GM21717 (cell line): ENCODE measurements around the gene CDYL2.

Experiments
- ATAC-seq: cut with Tn5 transposase; IDR thresholded peaks from one replicate; pipeline ENCODE4 v1.9.1; 2021; ENCODE audit warnings: mild to moderate bottlenecking, moderate library complexity; ENCODE audit not compliant: unreplicated experiment

CDYL2 gene

DNA sequence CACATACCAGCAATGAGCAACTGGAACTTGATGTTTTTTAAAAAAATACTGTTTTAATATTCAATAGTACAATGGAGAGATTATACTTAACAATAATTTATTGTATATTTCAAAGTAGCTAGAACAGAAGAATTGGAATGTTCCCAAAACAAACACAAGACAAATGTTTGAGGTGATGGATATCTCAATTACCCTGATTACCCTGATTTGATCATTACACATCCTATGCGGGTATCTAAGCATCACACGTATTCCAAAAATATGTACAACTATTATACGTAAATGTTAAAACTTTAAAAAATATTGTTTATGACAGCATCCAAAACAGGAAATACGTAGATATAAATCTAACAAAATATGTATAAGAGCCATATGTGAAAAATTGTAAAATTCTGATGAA is 166.8 kb downstream of the CDYL2 start:
- no peak for ATAC-seq

DNA sequence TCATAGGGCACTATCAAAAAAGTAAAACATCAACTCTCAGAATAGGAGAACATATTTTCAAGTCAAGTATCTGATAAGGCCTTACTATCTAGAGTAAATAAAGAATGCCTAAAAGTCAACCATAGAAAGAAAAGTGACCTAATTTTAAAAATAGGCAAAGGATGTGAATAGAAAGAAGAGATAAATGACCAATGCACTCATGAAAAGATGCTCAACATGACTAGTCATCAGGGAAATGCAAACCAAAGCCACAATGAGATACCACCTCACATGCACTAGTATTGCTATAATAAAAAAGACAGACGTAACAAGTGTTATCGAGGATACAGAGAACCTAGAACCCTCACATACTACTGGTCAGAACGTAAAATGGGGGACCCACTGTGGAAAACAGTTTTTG is 172.8 kb downstream of the CDYL2 start:
- ATAC-seq: no peak

DNA sequence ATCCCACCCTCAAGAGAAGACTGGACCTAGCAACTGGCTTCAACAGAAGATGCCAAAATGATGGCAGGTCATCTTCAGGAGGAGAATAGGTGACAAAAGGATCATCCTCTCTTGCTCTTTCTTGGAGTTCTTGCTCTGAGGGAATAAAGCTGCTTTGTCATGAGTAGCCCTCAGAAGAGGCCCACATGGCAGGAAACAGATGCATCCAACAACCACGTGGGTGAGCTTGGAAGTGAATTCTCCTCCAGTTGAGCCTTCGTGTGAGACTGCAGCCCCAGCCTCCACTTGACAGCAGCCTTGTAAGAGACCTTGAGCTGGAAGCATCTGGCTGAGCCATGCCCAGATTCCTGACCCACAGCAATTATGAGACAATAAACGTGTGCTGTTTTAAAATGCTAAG is 176.1 kb downstream of the CDYL2 start:
- ATAC-seq: no peak

DNA sequence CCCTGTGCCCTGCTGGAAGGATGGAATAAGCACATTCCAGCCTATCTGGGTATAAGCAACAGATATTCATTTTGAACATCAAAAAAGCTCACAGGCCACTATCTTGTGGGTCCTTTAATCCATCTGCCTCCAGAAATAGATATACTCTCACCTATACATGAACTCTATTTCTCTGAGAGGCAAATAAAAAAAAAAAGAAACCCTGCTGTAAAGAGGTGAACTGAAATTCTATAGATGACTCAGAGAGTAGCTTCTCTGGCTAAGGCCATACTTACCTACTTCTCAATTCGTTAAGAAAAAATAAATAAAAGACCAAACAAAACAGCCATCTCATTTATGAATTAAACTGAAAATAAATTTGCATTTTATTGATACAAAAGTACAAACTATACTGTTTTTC is 177.3 kb downstream of the CDYL2 start:
- peak; percentile 94 for ATAC-seq

DNA sequence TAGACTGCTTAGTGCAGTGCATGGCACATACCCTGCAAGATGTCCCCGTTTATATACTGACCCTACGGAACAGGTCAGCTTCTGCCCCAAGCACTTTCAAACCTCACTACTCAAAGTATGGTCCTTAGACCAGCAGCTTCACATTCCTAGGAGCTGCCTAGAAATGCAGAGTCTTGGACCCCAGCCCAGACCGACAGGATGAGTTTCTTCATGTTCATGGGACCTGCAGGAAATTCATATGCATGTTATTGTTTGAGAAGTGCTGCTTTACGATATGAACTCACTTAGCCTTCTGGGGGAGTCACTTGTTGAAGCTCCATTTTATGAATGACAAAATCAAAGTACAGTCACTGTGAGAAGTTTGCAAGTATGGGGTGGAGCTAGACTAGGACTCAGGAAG is 181.0 kb downstream of the CDYL2 start:
- ATAC-seq: no peak

DNA sequence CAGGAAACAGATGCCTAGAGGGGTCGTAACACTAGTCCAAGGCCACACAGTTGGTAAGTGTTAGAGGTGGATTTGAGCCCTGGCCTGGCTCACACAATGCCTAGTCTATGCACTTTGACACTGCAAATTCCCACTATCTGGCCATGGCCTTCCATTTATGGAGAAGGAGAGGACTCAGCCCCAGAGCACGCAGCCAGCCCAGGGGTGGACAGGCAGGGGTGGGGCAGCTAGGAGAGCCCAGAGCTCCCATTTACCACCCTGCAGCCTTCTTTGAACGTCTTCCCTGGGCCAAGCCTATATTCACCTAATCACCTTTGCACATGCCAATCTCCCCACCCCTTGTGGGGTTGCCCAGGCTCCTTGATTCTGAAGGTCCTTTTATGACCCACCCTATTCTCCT is 182.4 kb downstream of the CDYL2 start:
- no peak for ATAC-seq

DNA sequence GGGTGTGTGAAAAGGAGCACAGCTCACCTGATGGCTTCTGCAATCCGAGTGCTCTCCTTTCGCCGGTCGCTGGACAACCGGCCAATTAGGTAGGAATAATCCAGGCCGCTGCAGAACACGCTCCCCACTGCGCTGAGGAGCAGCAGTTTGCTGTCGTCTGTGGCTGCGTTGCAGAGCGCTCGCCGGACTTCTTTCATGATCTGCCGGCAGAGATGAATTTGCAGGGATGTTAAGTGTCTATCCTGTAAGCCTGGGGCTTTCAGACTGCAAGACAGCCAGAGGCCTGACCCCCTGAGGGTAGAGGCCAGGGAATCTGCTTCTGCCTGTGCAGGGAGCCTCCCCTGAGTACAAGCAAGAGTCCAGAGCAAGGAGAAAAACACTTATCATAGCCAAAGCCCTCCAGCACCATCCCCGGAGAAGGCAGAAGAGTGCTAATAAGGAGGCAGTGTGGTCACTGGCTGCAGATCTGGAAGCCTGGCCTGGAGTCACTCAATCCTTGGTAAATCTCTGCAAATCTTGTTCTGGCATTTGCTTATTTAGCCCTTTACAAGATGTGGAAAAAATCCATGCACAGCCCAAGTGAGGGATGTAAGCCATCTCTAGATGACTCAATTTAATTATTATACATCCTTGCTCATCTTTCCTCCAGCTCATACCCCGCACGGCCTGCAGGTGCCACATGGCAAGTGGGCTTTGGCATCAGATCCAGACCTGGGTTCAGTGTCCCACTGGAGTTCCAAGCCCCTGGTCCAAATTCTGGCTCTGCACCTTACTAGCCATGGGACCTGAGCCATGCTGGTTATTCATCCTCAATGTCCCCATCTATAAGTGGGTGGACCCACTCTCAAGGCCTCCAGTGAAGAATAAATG is 183.4 kb downstream of the CDYL2 start:
- ATAC-seq: no peak

DNA sequence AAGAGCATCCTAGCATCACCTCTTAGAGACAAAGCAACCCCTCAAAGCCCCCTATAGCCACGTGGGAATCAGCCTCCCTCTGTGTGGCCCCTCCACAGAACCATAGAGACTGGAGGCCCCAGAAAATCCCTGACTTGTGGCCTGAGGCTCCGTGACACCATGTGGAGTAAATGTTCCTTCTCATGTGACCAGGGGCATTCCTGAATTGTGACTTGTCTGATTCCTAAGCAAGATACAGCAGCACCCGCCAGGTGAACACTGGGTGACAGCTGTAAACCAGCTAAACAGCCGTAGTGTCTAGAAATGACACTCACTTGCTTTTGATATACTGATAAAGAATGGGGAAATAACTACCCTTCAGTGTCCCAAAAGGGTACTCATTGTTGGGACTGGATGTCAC is 184.6 kb downstream of the CDYL2 start:
- no peak for ATAC-seq

DNA sequence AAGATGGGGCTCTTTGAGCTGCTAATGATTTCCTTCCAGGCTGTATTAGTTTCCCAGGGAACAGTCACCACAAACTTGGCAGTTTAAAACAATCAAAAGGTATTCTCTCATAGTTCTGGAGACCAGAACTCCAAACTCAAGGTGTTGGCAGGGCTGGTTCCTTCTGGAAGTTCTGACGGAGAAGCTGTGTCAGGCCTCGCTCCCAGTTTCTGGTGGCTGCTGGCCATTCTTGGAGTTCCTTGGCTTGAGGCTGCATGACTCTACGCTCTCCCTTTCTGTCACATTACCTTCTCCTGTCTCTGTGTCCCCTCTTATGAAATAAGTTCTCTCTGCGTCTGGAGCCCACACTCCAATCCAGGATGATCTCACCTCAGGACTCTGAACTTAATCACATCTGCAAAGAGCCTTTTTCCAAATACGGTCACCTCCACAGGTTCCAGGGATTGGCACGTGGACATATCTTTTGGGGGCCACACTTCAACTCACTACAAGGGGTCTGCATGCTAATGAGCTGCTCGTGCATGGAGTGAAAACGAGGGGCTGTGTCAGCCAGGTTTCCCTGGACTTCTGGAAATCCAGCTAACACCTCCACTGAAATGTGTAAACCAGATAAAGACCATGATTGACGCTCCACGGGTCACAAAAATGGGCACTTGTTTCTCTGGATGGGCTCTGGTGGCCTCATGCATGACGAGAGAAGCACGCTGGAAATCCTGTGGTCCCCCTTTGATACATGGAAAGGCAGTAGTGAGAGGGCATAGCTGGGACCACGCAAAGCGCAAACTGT is 185.3 kb downstream of the CDYL2 start:
- ATAC-seq: no peak

DNA sequence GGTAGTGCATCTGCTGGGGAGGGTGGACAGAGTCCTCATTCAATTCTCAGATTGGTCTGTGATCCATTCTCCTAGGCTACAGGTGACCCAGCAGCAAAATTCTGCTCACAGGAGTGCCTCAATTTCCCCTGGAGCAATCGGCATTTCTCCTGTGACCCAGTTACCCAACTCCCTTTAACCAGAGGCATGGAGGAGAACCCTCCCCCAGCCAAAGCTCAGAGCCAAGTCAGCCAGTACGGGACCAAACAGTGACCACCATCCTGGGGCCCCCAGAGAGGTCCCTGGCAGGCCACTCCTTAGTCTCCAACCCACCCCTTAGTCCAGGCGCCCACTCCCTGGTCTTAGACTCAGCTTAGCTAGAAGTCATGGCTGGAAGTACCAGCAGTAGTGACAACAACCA is 188.0 kb downstream of the CDYL2 start:
- ATAC-seq: no peak

DNA sequence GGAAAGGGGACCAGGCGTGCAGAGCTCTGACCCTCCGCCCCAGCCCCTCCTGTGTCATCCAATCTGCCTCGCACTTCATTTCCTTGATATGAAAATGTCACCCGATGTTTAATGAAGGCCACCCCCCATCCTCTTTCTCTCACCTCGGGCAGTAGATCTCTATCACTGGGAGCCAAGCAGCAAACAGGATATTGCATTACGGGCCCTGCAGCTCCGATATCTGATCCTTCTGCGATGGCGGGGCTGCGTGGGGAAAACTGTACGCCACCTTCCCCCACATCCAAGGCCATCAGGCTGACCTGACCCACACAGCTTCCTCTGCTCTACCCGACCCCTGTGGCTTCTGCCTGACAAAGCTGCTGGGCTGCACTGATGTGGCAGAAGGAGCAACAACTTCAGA is 188.7 kb downstream of the CDYL2 start:
- no peak for ATAC-seq

DNA sequence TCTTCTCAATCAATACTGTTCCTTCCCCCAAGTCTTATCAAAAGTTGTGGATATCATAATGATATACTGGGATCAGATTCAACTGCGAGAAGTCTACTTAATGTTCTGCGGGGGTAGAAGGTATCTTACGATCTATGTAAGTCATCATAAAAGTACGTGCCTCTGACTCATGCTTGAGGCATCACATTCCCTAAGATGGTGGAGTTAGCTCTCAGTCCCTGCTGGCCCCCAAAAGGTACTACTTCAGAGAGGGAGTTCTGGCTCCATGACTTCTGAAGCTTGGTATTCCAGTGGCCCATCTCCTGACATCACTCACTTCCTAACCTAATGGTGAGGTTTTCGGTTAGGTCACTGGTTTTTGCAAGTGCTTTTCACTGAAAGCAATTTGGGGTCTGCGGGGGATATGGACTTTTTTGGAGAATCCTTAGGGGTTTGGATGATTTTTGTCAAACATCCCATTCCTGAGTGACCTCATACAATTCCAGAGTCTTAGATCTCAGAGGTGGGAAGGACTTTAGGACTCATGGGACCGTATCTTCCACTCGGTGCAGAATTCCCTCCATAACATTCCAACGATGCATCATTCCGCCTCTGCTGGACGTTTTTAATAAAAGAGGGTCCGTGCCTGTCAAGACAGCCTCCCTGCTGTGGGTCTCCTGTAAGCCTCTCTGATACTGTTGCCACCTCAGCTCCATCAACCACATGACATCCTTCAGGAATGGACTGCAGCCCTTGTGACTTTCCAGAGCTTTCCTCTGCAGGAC is 189.3 kb downstream of the CDYL2 start:
- no peak for ATAC-seq

DNA sequence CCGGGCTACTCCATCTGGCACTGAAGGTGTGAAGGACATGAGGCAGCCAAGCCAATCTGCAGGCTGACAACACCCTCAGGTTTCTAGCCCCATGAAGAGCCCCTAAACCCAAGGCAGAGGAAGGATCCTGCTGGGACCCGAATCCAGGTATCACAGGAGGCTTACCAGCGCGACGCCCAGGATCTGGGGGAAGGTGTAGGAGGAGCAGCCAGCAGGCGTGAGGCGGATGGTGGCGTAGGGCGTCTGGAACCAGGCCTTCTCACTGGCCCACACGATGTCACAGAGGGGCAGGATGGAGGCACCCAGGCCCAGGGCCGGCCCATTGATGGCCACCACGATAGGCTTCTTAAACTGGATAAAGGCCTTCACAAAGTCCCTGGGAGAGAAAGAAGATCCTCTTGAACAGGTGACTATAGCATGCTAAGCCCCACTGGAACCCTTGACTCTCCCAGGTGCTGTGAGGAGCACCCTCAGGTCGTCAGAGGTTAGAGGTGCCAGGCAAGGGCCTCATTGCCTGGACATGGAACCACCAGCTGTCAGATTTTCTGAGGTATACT is 191.9 kb downstream of the CDYL2 start:
- ATAC-seq: no peak

DNA sequence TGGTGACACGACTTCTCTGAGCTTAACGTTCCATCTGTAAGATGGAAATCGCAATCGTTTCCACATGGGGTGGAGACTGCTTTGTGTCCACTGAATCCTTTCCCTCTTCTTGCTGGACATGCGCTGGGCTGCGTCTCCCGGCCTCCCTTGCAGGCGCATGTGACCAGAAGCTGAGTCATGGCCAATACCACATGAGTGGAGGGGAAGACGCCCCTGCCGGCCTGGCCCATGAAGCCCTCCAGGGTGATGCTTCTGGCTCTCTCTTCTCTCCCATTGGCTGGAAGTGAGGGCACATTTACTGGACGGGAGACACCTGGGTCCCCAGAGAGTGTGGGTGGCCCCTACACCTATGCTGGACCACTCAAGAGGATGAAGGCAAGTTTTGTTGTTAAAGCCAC is 192.5 kb downstream of the CDYL2 start:
- no peak for ATAC-seq

DNA sequence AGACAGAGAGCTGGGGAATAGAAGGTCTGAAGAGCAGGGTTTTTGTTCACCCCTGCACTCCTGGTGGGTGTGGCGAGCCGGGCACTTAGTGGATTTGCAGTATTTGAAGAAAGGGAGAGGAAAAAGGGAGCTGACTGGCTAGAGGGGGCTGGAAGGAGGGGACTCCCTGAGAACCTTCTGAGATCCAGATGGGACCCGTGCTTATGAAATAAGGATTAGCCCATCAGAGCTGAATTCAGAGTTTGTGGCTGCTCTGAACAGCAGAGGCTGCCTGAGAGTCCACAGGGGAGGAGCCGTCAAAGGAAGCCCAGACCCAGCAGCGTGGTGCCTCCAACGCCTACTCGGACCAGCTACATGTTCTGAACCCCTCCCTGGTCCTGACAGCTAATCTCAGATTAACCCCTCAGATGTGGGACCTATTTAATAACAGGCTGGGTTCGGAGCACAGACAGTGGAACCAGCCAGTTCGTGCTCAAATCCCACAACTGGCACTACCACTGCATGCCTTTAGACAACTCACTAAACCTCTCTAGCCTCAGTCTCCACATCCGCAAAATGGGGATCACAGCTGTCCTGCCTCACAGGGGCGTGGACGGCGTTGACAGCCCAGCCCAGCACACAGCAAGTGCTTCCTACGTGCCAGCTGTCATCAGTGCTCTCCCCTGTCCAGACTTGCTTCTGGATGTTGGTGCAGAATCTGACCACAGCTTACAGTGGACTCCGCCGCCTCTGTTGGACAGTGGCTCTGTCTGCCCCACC is 193.0 kb downstream of the CDYL2 start:
- no peak for ATAC-seq

DNA sequence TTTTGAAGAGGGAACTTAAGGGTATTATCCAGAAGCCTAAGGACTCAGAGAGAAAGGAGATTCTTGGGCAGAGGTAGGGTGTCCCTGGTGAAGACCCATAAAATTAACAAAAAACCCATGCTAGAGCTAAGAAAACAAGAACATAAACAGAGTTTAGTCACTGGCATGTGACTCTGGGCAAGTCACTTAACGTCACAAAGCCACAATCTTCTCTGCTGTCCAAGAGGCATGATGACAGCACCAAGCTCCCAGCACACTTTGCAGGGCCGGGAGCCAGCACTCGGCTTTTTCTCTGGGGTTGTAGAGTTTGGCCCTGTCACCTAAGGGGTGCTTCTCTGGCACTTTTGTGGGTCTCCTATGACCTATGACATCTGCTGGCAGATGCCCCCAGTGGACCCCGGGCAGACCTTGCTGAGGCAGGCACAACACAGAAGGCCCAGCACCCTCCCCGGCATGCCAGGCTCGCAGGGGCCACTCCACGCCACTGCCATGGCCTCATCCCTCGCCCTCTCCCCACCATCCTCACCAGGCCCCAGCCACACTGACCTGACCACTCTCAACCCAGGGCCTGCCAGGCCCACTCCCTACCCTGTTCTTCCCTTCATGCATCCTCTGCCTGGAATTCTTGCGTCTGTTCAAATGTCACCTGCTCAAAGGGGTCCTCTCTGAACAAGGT is 193.8 kb downstream of the CDYL2 start:
- ATAC-seq: no peak

DNA sequence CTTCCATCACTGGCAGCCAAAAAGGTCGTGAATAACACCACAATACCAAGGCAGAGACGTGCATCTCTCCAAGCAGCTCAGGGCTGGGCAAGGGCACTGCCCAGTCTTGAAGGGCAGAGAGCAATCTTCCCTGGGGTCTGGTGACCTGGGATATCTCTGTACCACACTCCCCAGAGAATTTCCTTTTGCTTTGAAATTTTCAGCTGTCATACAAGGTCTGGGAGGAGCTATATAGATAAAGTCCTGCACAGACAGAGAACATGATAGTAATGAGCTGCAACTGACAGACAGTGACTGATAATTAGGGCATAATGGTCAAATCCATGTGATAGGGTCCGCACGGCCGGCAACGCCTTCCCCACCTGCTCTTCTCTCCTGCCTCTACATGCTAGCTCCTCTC is 195.5 kb downstream of the CDYL2 start:
- ATAC-seq: no peak

DNA sequence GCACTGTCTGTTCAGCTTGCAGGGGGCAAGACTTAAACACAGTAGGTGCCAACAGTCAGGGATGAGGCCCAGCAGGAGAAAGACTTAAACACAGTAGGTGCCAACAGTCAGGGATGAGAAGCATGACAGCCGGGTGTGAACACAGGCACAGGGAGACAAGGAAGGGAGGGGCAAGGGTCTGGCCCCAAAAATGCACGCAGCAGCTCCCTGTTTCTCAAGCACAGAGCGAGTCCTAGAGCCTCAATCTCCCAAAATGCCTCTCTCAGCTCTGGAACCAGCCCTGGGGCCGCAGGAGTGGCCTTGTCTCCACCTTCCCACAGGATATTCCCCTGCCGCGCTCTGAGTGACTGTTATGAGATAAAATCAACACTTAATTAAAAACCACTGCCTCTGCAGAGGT is 197.2 kb downstream of the CDYL2 start:
- ATAC-seq: no peak

DNA sequence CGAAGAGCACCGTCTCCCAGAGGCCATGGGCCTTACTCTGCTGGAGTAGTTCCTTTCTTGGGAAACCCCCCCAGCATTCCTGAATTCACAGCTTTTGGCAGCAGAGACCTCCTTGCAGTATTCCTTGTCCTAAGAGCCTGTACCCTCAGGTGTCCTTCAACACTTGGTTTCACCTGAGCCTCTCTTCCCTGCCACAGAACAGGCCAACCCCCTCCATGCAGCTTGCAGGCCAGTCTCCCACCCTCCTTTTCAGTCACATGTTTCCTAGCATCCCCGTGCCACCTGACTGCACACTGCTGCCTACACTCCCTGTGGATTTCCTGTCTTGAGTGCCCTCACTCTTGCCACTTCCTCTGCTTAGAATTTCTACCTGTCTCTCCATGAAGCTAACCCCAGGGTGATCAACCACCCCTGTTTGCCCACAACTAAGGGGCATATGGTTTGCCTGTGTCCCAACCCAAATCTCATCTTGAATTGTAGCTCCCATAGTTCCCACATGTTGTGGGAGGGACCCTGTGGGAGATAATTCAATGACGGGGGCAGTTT is 198.1 kb downstream of the CDYL2 start:
- no peak for ATAC-seq
